DND-41 (cell line): ENCODE measurements around the gene TMCO1.

Source experiments
- CTCF ChIP-seq: IDR thresholded peaks from 2 replicates; pipeline ENCODE4 v1.5.1; 2012; ENCODE audit warnings: borderline replicate concordance, low read length, moderate library complexity, mild to moderate bottlenecking; ENCODE audit not compliant: poor library complexity, severe bottlenecking; ENCODE audit errors: extremely low read depth
- EZH2 ChIP-seq: IDR thresholded peaks from 3 replicates; pipeline ENCODE4 v1.6.1; 2012; ENCODE audit warnings: borderline replicate concordance, low read depth, mild to moderate bottlenecking, moderate library complexity, low read length, inconsistent platforms; ENCODE audit not compliant: severe bottlenecking

GRCh38 chr1:165686121-165686970 is 82.3 kb downstream of the TMCO1 start:
- TF ChIP-seq CTCF = peak; percentile 47
- TF ChIP-seq EZH2 = no peak
